Endothelial cell of umbilical vein (primary cell): ENCODE data around the gene SLC22A23. TPM values are rescaled to one million over a fixed set of nuclear protein-coding genes. Genes with fewer than 3 reads are reported as not detected.

ENCODE experiments used
- BruUV-seq: library from RNA; stranded (reverse); fragments of 400-500 nt; replicated peaks from 2 replicates; lab custom pipeline; 2021; lab: Mats Ljungman, UMichigan
- CTCF ChIA-PET: fragments of 300-600, 350-600 bp; sonication (Branson Sonifier 250); formaldehyde crosslinking; loops from one replicate; lab custom pipeline; 2021; ENCODE audit warnings: antibody characterized with exemption, inconsistent platforms; lab: Charles Lee
- POLR2A ChIA-PET: fragments of 300-600, 350-600 bp; sonication (Branson Sonifier 250); formaldehyde crosslinking; loops from one replicate; lab custom pipeline; 2021; ENCODE audit warnings: antibody characterized with exemption, inconsistent platforms; lab: Charles Lee
- DNase-seq: peaks from one replicate; pipeline ENCODE4 v3.0.0-alpha.2; 2011; ENCODE audit warnings: low read depth, low spot score
- FAIRE-seq: peaks from 2 replicates; lab custom pipeline; 2011; peaks lifted over from hg19 to GRCh38; lab: Jason Lieb, UNC
- H2AFZ ChIP-seq: 2 replicates; pipeline ENCODE4 v1.6.0; 2012; ENCODE audit warnings: low read depth, low read length, control low read depth, inconsistent platforms
- H3K27ac ChIP-seq: 2 replicates; pipeline ENCODE4 v1.5.1; 2011; ENCODE audit warnings: low read depth, mild to moderate bottlenecking, control low read depth, low read length, moderate library complexity; ENCODE audit not compliant: insufficient read depth
- H3K27me3 ChIP-seq, 2 experiments: 2 replicates each; pipeline versions ENCODE4 v1.6.0 to v1.6.1; 2011; ENCODE audit warnings: low read length in 2 of 2, mixed read lengths in 1 of 2; ENCODE audit not compliant: control insufficient read depth in 2 of 2, insufficient read depth in 2 of 2
- H3K36me3 ChIP-seq, 2 experiments: 2 replicates in 1 of 2; 3 replicates in 1 of 2; pipeline ENCODE4 v1.5.1; 2011; ENCODE audit warnings: low read length in 2 of 2, mild to moderate bottlenecking in 1 of 2, moderate library complexity in 1 of 2; ENCODE audit not compliant: control insufficient read depth in 2 of 2, insufficient read depth in 2 of 2; ENCODE audit errors: extremely low read depth in 1 of 2
- H3K4me1 ChIP-seq: 3 replicates; pipeline ENCODE4 v1.5.1; 2011; ENCODE audit warnings: mild to moderate bottlenecking, low read length; ENCODE audit not compliant: control insufficient read depth, insufficient read depth; ENCODE audit errors: extremely low read depth
- H3K4me2 ChIP-seq: 2 replicates; pipeline ENCODE4 v1.6.1; 2011; ENCODE audit warnings: low read length, control low read depth, mixed read lengths; ENCODE audit not compliant: insufficient read depth
- H3K4me3 ChIP-seq, 3 experiments: fragments of 200-600 bp in 1 of 3; sonication (generic), shearing (Covaris generic) in 1 of 3; replicated peaks in 1 of 3; 2 replicates each; pipeline ENCODE4 v1.5.1; 2011 to 2016; ENCODE audit warnings: control low read depth in 3 of 3, low read length in 3 of 3, mild to moderate bottlenecking in 2 of 3, inconsistent platforms in 1 of 3, low read depth in 1 of 3, moderate library complexity in 1 of 3; ENCODE audit not compliant: insufficient read depth in 1 of 3
- H3K79me2 ChIP-seq: 2 replicates; pipeline ENCODE4 v1.6.0; 2012; ENCODE audit warnings: low read length, inconsistent platforms; ENCODE audit not compliant: control insufficient read depth, insufficient read depth
- H3K9ac ChIP-seq: replicated peaks from 2 replicates; pipeline ENCODE3; 2011; ENCODE audit warnings: low read length, control low read depth; ENCODE audit not compliant: insufficient read depth; ENCODE audit errors: extremely low read depth
- H3K9me1 ChIP-seq: replicated peaks from 3 replicates; pipeline ENCODE4 v1.6.0; 2011; ENCODE audit warnings: mild to moderate bottlenecking, low read length; ENCODE audit not compliant: control insufficient read depth, insufficient read depth; ENCODE audit errors: extremely low read depth
- H3K9me3 ChIP-seq: replicated peaks from 2 replicates; pipeline ENCODE4 v1.5.1; 2012; ENCODE audit warnings: low read length, inconsistent platforms; ENCODE audit not compliant: control insufficient read depth, insufficient read depth
- H4K20me1 ChIP-seq: replicated peaks from 2 replicates; pipeline ENCODE3; 2011; ENCODE audit warnings: mild to moderate bottlenecking, low read length; ENCODE audit not compliant: control insufficient read depth, insufficient read depth; ENCODE audit errors: extremely low read depth
- EZH2 ChIP-seq: IDR thresholded peaks from 2 replicates; pipeline ENCODE4 v1.6.1; 2012; ENCODE audit warnings: borderline replicate concordance, low read depth, mild to moderate bottlenecking, moderate library complexity, low read length, inconsistent platforms; ENCODE audit not compliant: severe bottlenecking
- FOS ChIP-seq: IDR thresholded peaks from 2 replicates; pipeline ENCODE4 v1.6.1; 2011; ENCODE audit warnings: mild to moderate bottlenecking, low read length, moderate library complexity, borderline replicate concordance; ENCODE audit not compliant: insufficient read depth
- GATA2 ChIP-seq: IDR thresholded peaks from 2 replicates; pipeline ENCODE4 v1.7.0; 2011; ENCODE audit warnings: low read depth, mild to moderate bottlenecking, moderate library complexity, mixed read lengths, low read length; ENCODE audit not compliant: insufficient read length, insufficient read depth
- JUN ChIP-seq: IDR thresholded peaks from 2 replicates; pipeline ENCODE4 v1.6.1; 2011; ENCODE audit warnings: borderline replicate concordance, low read depth; ENCODE audit not compliant: insufficient read length, insufficient read depth
- MYC ChIP-seq: IDR thresholded peaks from one replicate; pipeline ENCODE4 v1.6.1; 2011; ENCODE audit warnings: mild to moderate bottlenecking, low read depth, low read length
- POLR2A ChIP-seq: IDR thresholded peaks from 2 replicates; pipeline ENCODE4 v1.6.1; 2012; ENCODE audit warnings: low read depth, mild to moderate bottlenecking, control low read depth, low read length
- POLR2AphosphoS5 ChIP-seq: IDR thresholded peaks from 2 replicates; pipeline ENCODE4 v1.6.1; 2012; ENCODE audit warnings: low read depth, mild to moderate bottlenecking, control low read depth, low read length, moderate library complexity; ENCODE audit not compliant: insufficient read depth
- dilution Hi-C: fragments of 300-500 bp; cut with MboI; formaldehyde crosslinking; loops from one replicate; pipeline ENCODE4 v1.15.0; 2019; ENCODE audit warnings: low sequenced_read_pairs; ENCODE audit not compliant: extremely low pct_ligation_motif_present
- intact Hi-C: fragments of 100-400 bp; cut with micrococcal nuclease; formaldehyde crosslinking; loops from one replicate; pipeline ENCODE4 v1.10.0; 2022
- polyA plus RNA-seq, 4 experiments: library from polyadenylated mRNA; depleted of rRNA in 3 of 4; stranded (reverse) in 3 of 4; unstranded in 1 of 4; fragments of >200 nt; gene quantifications; 2 replicates each; pipeline versions ENCODE4 v1.2.1 to v1.2.3, GENCODE V29; 2011 to 2012; ENCODE audit warnings: missing spikeins in 1 of 4
- total RNA-seq: library from RNA; stranded (reverse); gene quantifications from 2 replicates; pipeline ENCODE4 v1.2.3, GENCODE V29; 2021
- TF ChIP-seq, protein P1 (sequence below): IDR thresholded peaks from 2 replicates; pipeline ENCODE4 v1.6.1; 2011; ENCODE audit not compliant: insufficient read depth, insufficient read length
- TF ChIP-seq, protein P2 (sequence below), 2 donors: IDR thresholded peaks; 1 replicate in 1 of 2; 2 replicates in 1 of 2; pipeline ENCODE4 v1.5.1; 2011; ENCODE audit warnings: low read length in 2 of 2, mild to moderate bottlenecking in 2 of 2, moderate library complexity in 2 of 2, control low read depth in 1 of 2, inconsistent platforms in 1 of 2, low read depth in 1 of 2; ENCODE audit not compliant: insufficient read depth in 1 of 2; ENCODE audit errors: extremely low read depth in 1 of 2

Gene SLC22A23
- total and polyA plus RNA-seq, 2 donors (not counting 3 experiments of a cell fraction or from before 2014, with no cell fraction given) = 4.2 to 14.3 TPM

DNA sequence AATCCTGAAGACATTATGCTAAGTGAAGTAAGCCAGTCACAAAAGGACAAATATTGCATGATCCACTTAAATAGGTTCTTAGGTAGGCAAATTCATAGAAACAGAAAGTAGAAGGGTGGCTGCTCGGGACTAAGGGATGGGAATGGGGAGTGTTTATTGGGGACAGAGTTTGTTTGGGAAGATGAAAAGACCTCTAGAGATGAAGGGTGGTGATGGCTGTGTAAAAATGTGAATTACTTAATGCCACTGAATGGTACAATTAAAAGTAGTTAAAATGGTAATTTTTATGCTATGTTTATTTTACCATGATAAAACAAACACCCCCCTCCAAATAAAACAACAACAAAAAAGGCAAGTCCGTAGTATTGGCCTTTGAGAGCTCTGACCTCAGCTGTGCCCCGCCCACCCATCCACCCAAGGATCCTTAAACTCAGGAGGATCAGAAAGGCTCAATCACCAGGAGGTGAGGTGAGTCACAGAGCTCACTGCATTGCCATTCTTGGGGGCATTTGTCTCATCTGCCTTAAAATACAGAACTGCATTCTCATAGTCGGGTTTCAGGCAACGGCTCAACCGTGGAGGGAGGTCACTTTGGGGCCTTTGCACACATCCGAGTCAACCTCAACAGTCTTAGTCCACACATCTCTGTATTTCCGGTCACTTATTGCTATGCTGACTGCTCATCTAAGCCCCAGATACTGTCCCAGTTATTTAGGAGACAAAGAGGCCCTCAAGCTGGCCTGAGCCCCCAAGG is 96.7 kb downstream of the SLC22A23 start:
- Histone ChIP-seq H3K36me3 (no peaks in the 10 kb centered on the region), H3K9me3 (no peaks in the 10 kb centered on the region), H3K79me2 (no peaks in the 10 kb centered on the region), H3K9ac (no peak overlapping the region), H3K4me1 (peaks cover 6% of the 10 kb centered on the region), H4K20me1 (no peaks in the 10 kb centered on the region), H3K4me3 (no peak overlapping the region), H3K27ac (no peak overlapping the region), H2AFZ (no peak overlapping the region), H3K27me3 (no peaks in the 10 kb centered on the region), H3K4me2 (no peak overlapping the region), H3K9me1 (no peaks in the 10 kb centered on the region)
- dilution Hi-C loops (no loop called here), intact Hi-C loops (no loop called here)
- ChIA-PET POLR2A (no interaction called here), CTCF (no interaction called here)
- no peak for TF ChIP-seq POLR2AphosphoS5
- no peak for TF ChIP-seq POLR2A
- no peak for TF ChIP-seq FOS
- TF ChIP-seq, protein P1, sequence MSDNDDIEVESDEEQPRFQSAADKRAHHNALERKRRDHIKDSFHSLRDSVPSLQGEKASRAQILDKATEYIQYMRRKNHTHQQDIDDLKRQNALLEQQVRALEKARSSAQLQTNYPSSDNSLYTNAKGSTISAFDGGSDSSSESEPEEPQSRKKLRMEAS = no peak
- TF ChIP-seq, protein P2, sequence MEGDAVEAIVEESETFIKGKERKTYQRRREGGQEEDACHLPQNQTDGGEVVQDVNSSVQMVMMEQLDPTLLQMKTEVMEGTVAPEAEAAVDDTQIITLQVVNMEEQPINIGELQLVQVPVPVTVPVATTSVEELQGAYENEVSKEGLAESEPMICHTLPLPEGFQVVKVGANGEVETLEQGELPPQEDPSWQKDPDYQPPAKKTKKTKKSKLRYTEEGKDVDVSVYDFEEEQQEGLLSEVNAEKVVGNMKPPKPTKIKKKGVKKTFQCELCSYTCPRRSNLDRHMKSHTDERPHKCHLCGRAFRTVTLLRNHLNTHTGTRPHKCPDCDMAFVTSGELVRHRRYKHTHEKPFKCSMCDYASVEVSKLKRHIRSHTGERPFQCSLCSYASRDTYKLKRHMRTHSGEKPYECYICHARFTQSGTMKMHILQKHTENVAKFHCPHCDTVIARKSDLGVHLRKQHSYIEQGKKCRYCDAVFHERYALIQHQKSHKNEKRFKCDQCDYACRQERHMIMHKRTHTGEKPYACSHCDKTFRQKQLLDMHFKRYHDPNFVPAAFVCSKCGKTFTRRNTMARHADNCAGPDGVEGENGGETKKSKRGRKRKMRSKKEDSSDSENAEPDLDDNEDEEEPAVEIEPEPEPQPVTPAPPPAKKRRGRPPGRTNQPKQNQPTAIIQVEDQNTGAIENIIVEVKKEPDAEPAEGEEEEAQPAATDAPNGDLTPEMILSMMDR (IDR thresholded peaks at IDR 0.05; ENCODE audit: extremely low read depth in 1 of 2, insufficient read depth in 1 of 2, low read depth in 1 of 2, low read length in 2 of 2) = no peak
- TF ChIP-seq MYC = no peak
- no peak for TF ChIP-seq GATA2
- no peak for TF ChIP-seq JUN
- no peak for TF ChIP-seq EZH2
- no peak for FAIRE-seq
- BruUV-seq = no TSS peak
- DNase-seq = no peak
